GM18526 (cell line): ENCODE data around the gene PLSCR4.

Experiments used
- POLR2A ChIP-seq: IDR thresholded peaks from 3 replicates; pipeline ENCODE4 v1.6.1; 2011; ENCODE audit not compliant: insufficient read length; ENCODE audit errors: extremely low read depth

PLSCR4 gene

GRCh38 chr3:146181216-146181615 lies 69.7 kb downstream of the PLSCR4 start:
- TF ChIP-seq POLR2A: no peak

- no peak for TF ChIP-seq POLR2A
Measured at GRCh38 chr3:146180376-146180775, 70.5 kb downstream of the PLSCR4 start.

GRCh38 chr3:146178006-146178689 lies 72.8 kb downstream of the PLSCR4 start:
- TF ChIP-seq POLR2A: no peak

GRCh38 chr3:146177519-146177918 lies 73.4 kb downstream of the PLSCR4 start:
- no peak for TF ChIP-seq POLR2A

- no peak for TF ChIP-seq POLR2A
Measured at GRCh38 chr3:146177072-146177471, 73.8 kb downstream of the PLSCR4 start.

GRCh38 chr3:146172586-146172985 lies 78.3 kb downstream of the PLSCR4 start:
- no peak for TF ChIP-seq POLR2A

GRCh38 chr3:146170591-146170990 lies 80.3 kb downstream of the PLSCR4 start:
- no peak for TF ChIP-seq POLR2A

- TF ChIP-seq POLR2A: no peak
Measured at GRCh38 chr3:146169891-146170290, 81.0 kb downstream of the PLSCR4 start.

GRCh38 chr3:146166826-146167225 lies 84.1 kb downstream of the PLSCR4 start:
- no peak for TF ChIP-seq POLR2A

- TF ChIP-seq POLR2A: no peak
Measured at GRCh38 chr3:146166415-146166821, 84.5 kb downstream of the PLSCR4 start.

- no peak for TF ChIP-seq POLR2A
Measured at GRCh38 chr3:146165877-146166276, 85.0 kb downstream of the PLSCR4 start.

GRCh38 chr3:146164971-146165769 lies 85.7 kb downstream of the PLSCR4 start:
- no peak for TF ChIP-seq POLR2A

- TF ChIP-seq POLR2A: no peak
Measured at GRCh38 chr3:146164506-146164905, 86.4 kb downstream of the PLSCR4 start.

- TF ChIP-seq POLR2A: no peak
Measured at GRCh38 chr3:146164071-146164470, 86.8 kb downstream of the PLSCR4 start.

GRCh38 chr3:146163584-146163983 lies 87.3 kb downstream of the PLSCR4 start:
- no peak for TF ChIP-seq POLR2A

GRCh38 chr3:146162561-146162960 lies 88.3 kb downstream of the PLSCR4 start:
- TF ChIP-seq POLR2A: no peak

GRCh38 chr3:146161663-146162002 lies 89.3 kb downstream of the PLSCR4 start:
- no peak for TF ChIP-seq POLR2A
